ENCODE data around the gene TBX1. TPM values are rescaled to one million over a fixed set of nuclear protein-coding genes. Genes with fewer than 3 reads are reported as not detected.

Gene TBX1
- total RNA-seq, 1 experiment from 2014 or later = 3.9 TPM

DNA sequence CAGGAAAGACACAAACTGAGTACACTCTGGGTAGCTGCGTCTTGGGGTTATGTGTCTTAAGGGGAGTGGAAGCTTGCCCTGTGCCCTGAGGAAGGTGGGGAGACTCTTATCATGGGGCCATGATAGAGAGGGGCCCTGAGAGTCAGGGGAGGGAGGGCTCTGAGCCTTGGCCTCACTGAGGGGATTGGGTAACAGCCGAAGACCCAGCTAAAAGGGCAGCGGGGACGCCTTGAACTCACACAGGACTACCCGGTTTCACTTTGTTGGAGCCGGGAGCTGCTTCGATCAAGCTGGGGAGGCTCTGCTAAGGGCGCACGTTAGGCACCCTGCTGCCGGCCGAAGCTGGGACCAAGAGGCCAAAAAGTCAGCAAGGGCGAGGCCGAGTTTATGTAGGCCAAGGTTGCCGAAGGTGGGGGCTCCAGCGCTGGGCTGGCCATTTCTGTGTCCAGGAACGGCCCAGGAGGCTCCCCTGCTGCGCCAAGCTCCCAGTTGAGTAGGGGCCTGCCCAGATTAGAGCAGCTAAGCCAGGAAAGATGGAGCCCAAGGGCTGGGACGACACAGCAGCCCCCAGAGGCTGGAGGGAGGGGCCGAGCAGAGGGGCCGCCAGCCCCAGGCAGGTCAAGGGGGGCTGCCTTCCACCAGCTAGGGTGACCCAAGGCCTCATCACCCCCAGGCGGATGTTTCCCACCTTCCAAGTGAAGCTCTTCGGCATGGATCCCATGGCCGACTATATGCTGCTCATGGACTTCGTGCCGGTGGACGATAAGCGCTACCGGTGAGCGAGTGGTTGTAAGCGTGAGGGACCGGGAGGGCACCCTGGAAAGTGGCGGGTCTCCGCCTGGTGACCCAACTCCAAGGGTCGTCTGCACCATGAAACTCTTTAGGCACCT is 2.2 kb downstream of the TBX1 start:
- Histone ChIP-seq H3K9me2 (ENCODE audit: insufficient read depth) (no peaks in the 10 kb centered on the region), H3K4me3 (replicated peaks in 1 of 2; ENCODE audit: low read depth in 1 of 2, low read length in 2 of 2) (no peak overlapping the region), H4K20me1 (ENCODE audit: insufficient read depth) (no peaks in the 10 kb centered on the region), H3K4me2 (ENCODE audit: low read length) (no peak overlapping the region), H3K4me1 (ENCODE audit: control insufficient read depth in 1 of 2, insufficient read depth in 2 of 2, low read length in 2 of 2) (peaks cover 10 to 17% of the 10 kb centered on the region in 2 experiments), H3K27me3 (ENCODE audit: insufficient read depth, low read length) (no peaks in the 10 kb centered on the region), H3K79me2 (ENCODE audit: insufficient read depth, low read length) (peaks cover 11% of the 10 kb centered on the region; the same call in 1 of the 2 replicates), H3K9me3 (ENCODE audit: control insufficient read depth in 1 of 2, insufficient read depth in 1 of 2, low read depth in 1 of 2, low read length in 2 of 2) (no peaks in the 10 kb centered on the region), H3K27ac (ENCODE audit: low read depth, low read length) (no peak overlapping the region), H3K9ac (ENCODE audit: low read length) (no peak overlapping the region), H2AFZ (ENCODE audit: low read depth, low read length, poor library complexity, severe bottlenecking) (no peak overlapping the region), H3K36me3 (ENCODE audit: control insufficient read depth in 1 of 2, insufficient read depth in 2 of 2, low read length in 2 of 2) (no peaks in the 10 kb centered on the region)
- ChIA-PET CTCF (no interaction called here), RAD21 (ENCODE audit: low non-redundant PET in 1 of 2, low total read pairs in 2 of 2, uncharacterized antibody in 2 of 2, unreplicated experiment in 2 of 2) (no interaction called here), POLR2A (interaction anchor here (0.8 kb wide), 1 partner anchor 91 kb away, joined by 3 read pairs; no protein-coding TSS in a partner anchor)
- intact Hi-C loops (cut with micrococcal nuclease) = no loop called here
- no TSS peak for BruUV-seq (replicated peaks)
- DNase-seq (ENCODE audit: low read depth, low spot score) (no peak), ATAC-seq (no peak)
- TF ChIP-seq, protein P1, sequence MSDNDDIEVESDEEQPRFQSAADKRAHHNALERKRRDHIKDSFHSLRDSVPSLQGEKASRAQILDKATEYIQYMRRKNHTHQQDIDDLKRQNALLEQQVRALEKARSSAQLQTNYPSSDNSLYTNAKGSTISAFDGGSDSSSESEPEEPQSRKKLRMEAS (IDR thresholded peaks at IDR 0.05) = no peak
- TF ChIP-seq, protein P2, sequence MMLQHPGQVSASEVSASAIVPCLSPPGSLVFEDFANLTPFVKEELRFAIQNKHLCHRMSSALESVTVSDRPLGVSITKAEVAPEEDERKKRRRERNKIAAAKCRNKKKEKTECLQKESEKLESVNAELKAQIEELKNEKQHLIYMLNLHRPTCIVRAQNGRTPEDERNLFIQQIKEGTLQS (IDR thresholded peaks at IDR 0.05) = no peak
- TF ChIP-seq, protein P3, sequence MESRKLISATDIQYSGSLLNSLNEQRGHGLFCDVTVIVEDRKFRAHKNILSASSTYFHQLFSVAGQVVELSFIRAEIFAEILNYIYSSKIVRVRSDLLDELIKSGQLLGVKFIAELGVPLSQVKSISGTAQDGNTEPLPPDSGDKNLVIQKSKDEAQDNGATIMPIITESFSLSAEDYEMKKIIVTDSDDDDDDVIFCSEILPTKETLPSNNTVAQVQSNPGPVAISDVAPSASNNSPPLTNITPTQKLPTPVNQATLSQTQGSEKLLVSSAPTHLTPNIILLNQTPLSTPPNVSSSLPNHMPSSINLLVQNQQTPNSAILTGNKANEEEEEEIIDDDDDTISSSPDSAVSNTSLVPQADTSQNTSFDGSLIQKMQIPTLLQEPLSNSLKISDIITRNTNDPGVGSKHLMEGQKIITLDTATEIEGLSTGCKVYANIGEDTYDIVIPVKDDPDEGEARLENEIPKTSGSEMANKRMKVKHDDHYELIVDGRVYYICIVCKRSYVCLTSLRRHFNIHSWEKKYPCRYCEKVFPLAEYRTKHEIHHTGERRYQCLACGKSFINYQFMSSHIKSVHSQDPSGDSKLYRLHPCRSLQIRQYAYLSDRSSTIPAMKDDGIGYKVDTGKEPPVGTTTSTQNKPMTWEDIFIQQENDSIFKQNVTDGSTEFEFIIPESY (IDR thresholded peaks at IDR 0.05; ENCODE audit: extremely low read depth, insufficient replicate concordance, low read length) = no peak
- TF ChIP-seq ELF1 (IDR thresholded peaks at IDR 0.05; ENCODE audit: borderline replicate concordance, low read depth) = no peak
- TF ChIP-seq EZH2 (IDR thresholded peaks at IDR 0.05) = no peak

Data from HCT116 (cell line).